Thyroid gland (tissue), 4 donors: ENCODE data around the gene KCP. TPM values are rescaled to one million over a fixed set of nuclear protein-coding genes. Genes with fewer than 3 reads are reported as not detected.

Experiments used
- DNase-seq, 2 donors: peaks; one replicate each; pipeline ENCODE4 v3.0.0-alpha.2; 2019
- H3K27ac ChIP-seq, 3 donors: fragments of 200-600 bp; sonication (generic); 1 replicate in 2 of 3; 2 replicates in 1 of 3; pipeline ENCODE4 v1.5.1; 2016 to 2019; ENCODE audit warnings: mild to moderate bottlenecking in 1 of 3, moderate library complexity in 1 of 3
- H3K27me3 ChIP-seq: fragments of 200-600 bp; sonication (generic); one replicate; pipeline ENCODE4 v1.5.1; 2019
- H3K36me3 ChIP-seq, 2 donors: fragments of 200-600 bp; sonication (generic); one replicate each; pipeline ENCODE4 v1.5.1; 2016 to 2019
- H3K4me1 ChIP-seq, 2 donors: fragments of 200-600 bp; sonication (generic); one replicate each; pipeline ENCODE4 v1.5.1; 2017 to 2019
- H3K4me3 ChIP-seq, 3 donors: fragments of 200-600 bp; sonication (generic); replicated peaks in 1 of 3; 1 replicate in 2 of 3; 2 replicates in 1 of 3; pipeline ENCODE4 v1.5.1; 2016; ENCODE audit warnings: mild to moderate bottlenecking in 1 of 3
- H3K9me3 ChIP-seq: fragments of 200-600 bp; sonication (generic); one replicate; pipeline ENCODE4 v1.5.1; 2017
- POLR2A ChIP-seq, 2 donors: fragments of 450-650 bp; IDR thresholded peaks; one replicate each; pipeline ENCODE4 v1.6.1; 2017; ENCODE audit warnings: antibody characterized with exemption in 2 of 2, mild to moderate bottlenecking in 2 of 2, moderate library complexity in 1 of 2
- WGBS, 2 donors: methylation state at CpG; one replicate each; pipeline ENCODE4 v1.1.5; 2017; 5-methylcytosine and 5-hydroxymethylcytosine counted together
- intact Hi-C: fragments of 100-400 bp; cut with DNase I; formaldehyde crosslinking; loops from one replicate; pipeline ENCODE4 v1.15.1; 2023
- total RNA-seq, 4 donors: library from RNA; depleted of rRNA; stranded (reverse); fragments of >200 nt; gene quantifications; one replicate each; pipeline ENCODE4 v1.2.3, GENCODE V29; 2016
- TF ChIP-seq, protein P1 (sequence below), 6 experiments: fragments of 200-600 bp in 3 of 6; fragments of 450-650 bp in 3 of 6; sonication (generic) in 3 of 6; IDR thresholded peaks; one replicate each; pipeline ENCODE4 v1.5.1; 2016 to 2019; ENCODE audit warnings: antibody characterized with exemption in 6 of 6, mild to moderate bottlenecking in 2 of 6, inconsistent platforms in 1 of 6, moderate library complexity in 1 of 6

The KCP gene
- total RNA-seq, 4 donors from 2014 or later: 0.27 to 0.93 (median 0.61) TPM

GRCh38 chr7:128951296-128951695 lies 40.8 kb upstream of the KCP start:
- 77 to 78% methylated on average over 5 of the region's 5 CpGs for WGBS, 2 donors
- intact Hi-C loops: no loop called here
- no peaks in the 10 kb centered on the region for H3K9me3 ChIP-seq
- H3K27ac ChIP-seq: no peak overlapping the region
- no peak for TF ChIP-seq POLR2A (IDR thresholded peaks at IDR 0.05)
- TF ChIP-seq, protein P1, sequence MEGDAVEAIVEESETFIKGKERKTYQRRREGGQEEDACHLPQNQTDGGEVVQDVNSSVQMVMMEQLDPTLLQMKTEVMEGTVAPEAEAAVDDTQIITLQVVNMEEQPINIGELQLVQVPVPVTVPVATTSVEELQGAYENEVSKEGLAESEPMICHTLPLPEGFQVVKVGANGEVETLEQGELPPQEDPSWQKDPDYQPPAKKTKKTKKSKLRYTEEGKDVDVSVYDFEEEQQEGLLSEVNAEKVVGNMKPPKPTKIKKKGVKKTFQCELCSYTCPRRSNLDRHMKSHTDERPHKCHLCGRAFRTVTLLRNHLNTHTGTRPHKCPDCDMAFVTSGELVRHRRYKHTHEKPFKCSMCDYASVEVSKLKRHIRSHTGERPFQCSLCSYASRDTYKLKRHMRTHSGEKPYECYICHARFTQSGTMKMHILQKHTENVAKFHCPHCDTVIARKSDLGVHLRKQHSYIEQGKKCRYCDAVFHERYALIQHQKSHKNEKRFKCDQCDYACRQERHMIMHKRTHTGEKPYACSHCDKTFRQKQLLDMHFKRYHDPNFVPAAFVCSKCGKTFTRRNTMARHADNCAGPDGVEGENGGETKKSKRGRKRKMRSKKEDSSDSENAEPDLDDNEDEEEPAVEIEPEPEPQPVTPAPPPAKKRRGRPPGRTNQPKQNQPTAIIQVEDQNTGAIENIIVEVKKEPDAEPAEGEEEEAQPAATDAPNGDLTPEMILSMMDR (IDR thresholded peaks at IDR 0.05): no peak
- no peak for DNase-seq
- no peaks in the 10 kb centered on the region for H3K27me3 ChIP-seq
- peaks cover 10 to 22% of the 10 kb centered on the region in 2 donors for H3K36me3 ChIP-seq
- no peaks in the 10 kb centered on the region for H3K4me1 ChIP-seq
- H3K4me3 ChIP-seq: no peak overlapping the region

DNA sequence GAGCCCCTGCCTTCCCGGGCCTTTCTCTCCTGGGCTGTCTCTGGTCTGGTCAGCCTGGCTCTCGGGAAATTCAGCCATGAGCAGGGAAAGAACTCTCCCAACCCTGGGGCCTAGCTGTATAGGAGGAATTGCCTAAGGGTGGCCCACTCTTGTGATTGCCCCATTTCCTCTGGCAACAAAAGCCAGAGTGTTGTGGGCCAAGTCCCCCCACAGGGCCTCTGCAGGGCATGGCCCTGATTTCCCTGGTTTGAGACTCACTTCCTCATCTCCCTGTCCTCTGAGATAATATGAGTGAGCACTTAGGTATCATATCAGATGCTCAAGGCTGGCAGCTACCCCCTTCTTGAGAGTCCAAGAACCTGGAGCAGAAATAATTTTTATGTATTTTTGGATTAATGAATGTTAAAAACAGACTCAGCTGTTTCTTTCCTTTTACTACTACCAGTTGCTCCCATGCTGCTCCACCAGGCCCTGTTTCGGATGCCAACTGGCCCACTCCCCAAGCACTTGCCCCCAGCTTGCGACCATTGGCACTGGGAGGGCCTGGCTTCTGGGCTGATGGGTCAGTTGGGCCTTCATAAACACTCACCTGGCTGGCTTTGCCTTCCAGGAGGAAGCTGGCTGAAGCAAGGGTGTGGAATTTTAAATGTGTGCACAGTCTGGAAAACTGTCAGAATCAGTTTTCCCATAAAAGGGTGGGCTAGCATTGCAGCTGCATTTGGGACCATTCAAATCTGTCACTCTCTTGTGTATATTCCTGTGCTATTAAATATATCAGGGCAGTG lies 38.7 kb upstream of the KCP start:
- H3K4me3 ChIP-seq: no peak overlapping the region
- no peaks in the 10 kb centered on the region for H3K27me3 ChIP-seq
- no peak overlapping the region for H3K27ac ChIP-seq
- no peaks in the 10 kb centered on the region for H3K4me1 ChIP-seq
- DNase-seq: no peak
- intact Hi-C loops: no loop called here
- H3K9me3 ChIP-seq: no peaks in the 10 kb centered on the region
- TF ChIP-seq POLR2A (IDR thresholded peaks at IDR 0.05): no peak
- TF ChIP-seq, protein P1 (IDR thresholded peaks at IDR 0.05): no peak
- peaks cover 0 to 11% of the 10 kb centered on the region in 2 donors for H3K36me3 ChIP-seq
- WGBS, 2 donors: 89 to 98% methylated on average over 2 to 4 of the region's 4 CpGs

DNA sequence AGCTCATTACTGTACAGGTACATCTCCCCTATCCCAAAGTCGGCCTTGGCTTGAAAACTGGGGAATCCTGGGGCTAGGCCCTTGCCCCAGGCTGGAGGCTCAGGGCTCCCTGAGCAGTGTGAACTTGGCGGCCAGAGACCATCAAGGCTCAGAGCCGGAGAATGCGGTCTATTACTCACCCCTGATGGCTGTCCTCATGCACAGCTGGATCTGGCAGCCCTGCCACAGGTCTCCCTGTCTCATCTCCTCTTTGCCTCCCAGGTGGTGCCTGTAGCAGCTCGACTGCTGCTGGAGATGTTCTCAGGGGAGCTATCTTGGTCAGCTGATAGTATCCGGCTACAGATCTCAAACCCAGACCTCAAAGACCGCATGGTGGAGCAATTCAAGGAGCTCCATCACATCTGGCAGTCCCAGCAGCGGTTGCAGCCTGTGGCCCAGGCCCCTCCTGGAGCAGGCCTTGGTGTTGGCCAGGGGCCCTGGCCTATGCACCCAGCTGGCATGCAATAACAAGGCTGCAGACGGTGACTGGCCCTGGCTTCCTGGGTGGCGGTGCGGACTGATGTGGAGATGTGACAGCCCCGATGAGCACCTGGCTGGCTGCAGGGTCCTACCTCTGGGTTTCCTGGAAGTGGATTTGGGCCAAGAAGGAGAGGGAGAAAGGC lies 37.9 kb upstream of the KCP start:
- TF ChIP-seq, protein P1 (IDR thresholded peaks at IDR 0.05): no peak
- TF ChIP-seq POLR2A (IDR thresholded peaks at IDR 0.05): no peak
- Histone ChIP-seq H3K4me3 (no peak overlapping the region), H3K4me1 (no peaks in the 10 kb centered on the region), H3K27ac (no peak overlapping the region), H3K27me3 (no peaks in the 10 kb centered on the region), H3K9me3 (no peaks in the 10 kb centered on the region), H3K36me3 (peaks cover 0 to 4% of the 10 kb centered on the region in 2 donors)
- WGBS, 2 donors: 91 to 97% methylated on average over 6 to 11 of the region's 12 CpGs
- DNase-seq: no peak
- intact Hi-C loops: no loop called here

DNA sequence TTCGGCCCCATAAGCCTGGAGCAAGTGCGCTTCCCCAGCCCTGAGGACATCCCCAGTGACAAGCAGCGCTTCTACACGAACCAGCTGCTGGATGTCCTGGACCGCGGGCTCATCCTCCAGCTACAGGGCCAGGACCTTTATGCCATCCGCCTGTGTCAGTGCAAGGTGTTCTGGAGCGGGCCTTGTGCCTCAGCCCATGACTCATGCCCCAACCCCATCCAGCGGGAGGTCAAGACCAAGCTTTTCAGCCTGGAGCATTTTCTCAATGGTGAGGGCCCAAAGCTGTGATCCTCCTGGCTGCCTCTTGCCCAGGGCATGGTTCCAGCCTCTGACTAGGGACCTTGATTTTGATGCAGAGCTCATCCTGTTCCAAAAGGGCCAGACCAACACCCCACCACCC lies 37.3 kb upstream of the KCP start:
- no peaks in the 10 kb centered on the region for H3K36me3 ChIP-seq
- TF ChIP-seq, protein P1 (IDR thresholded peaks at IDR 0.05): no peak
- no peak for TF ChIP-seq POLR2A (IDR thresholded peaks at IDR 0.05)
- H3K27ac ChIP-seq: no peak overlapping the region
- no peaks in the 10 kb centered on the region for H3K27me3 ChIP-seq
- no peak overlapping the region for H3K4me3 ChIP-seq
- no peaks in the 10 kb centered on the region for H3K4me1 ChIP-seq
- intact Hi-C loops: no loop called here
- WGBS, 2 donors: 93 to 100% methylated on average over 4 to 7 of the region's 9 CpGs
- no peaks in the 10 kb centered on the region for H3K9me3 ChIP-seq
- no peak for DNase-seq
